ENCODE measurements around the gene RAB6C.
"Not testable (repeated sequence)": the region's sequence is repeated elsewhere in the genome, so short reads cannot be mapped to it uniquely, and the experiment has no call there.

GRCh38 chr2:129943456-129943855, 36.0 kb upstream of the RAB6C start:
- TF ChIP-seq, protein P1, sequence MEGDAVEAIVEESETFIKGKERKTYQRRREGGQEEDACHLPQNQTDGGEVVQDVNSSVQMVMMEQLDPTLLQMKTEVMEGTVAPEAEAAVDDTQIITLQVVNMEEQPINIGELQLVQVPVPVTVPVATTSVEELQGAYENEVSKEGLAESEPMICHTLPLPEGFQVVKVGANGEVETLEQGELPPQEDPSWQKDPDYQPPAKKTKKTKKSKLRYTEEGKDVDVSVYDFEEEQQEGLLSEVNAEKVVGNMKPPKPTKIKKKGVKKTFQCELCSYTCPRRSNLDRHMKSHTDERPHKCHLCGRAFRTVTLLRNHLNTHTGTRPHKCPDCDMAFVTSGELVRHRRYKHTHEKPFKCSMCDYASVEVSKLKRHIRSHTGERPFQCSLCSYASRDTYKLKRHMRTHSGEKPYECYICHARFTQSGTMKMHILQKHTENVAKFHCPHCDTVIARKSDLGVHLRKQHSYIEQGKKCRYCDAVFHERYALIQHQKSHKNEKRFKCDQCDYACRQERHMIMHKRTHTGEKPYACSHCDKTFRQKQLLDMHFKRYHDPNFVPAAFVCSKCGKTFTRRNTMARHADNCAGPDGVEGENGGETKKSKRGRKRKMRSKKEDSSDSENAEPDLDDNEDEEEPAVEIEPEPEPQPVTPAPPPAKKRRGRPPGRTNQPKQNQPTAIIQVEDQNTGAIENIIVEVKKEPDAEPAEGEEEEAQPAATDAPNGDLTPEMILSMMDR (IDR thresholded peaks at IDR 0.05): not testable (repeated sequence)
- not testable (repeated sequence) for TF ChIP-seq TCF7L2 (IDR thresholded peaks at IDR 0.05; ENCODE audit: low read depth, low read length)

All from Panc1 (cell line).